HUES6 (cell line): Measurements from ENCODE around the gene ACOX2.
A peak's percentile ranks its signal among the peaks of the same experiment; 100 is the strongest.

Experiments used
- H3K27ac ChIP-seq: 2 replicates; pipeline ENCODE4 v1.7.0; 2013; ENCODE audit warnings: low read depth, mild to moderate bottlenecking, low read length, inconsistent platforms
- H3K27me3 ChIP-seq: 2 replicates; pipeline ENCODE4 v1.6.1; 2013; ENCODE audit warnings: low read length; ENCODE audit not compliant: control insufficient read depth, insufficient read depth
- H3K36me3 ChIP-seq: 2 replicates; pipeline ENCODE4 v1.6.1; 2013; ENCODE audit warnings: low read length; ENCODE audit not compliant: control insufficient read depth, insufficient read depth
- H3K4me1 ChIP-seq: 2 replicates; pipeline ENCODE4 v1.6.1; 2013; ENCODE audit warnings: low read length; ENCODE audit not compliant: control insufficient read depth, insufficient read depth
- H3K4me3 ChIP-seq: 2 replicates; pipeline ENCODE4 v1.5.1; 2013; ENCODE audit warnings: low read depth, low read length
- H3K9ac ChIP-seq: one replicate; pipeline ENCODE4 v1.6.1; 2013; ENCODE audit warnings: mild to moderate bottlenecking, low read length
- H3K9me3 ChIP-seq: 2 replicates; pipeline ENCODE4 v1.6.1; 2013; ENCODE audit warnings: low read depth, low read length; ENCODE audit not compliant: control insufficient read depth, insufficient read depth

ACOX2 gene

DNA sequence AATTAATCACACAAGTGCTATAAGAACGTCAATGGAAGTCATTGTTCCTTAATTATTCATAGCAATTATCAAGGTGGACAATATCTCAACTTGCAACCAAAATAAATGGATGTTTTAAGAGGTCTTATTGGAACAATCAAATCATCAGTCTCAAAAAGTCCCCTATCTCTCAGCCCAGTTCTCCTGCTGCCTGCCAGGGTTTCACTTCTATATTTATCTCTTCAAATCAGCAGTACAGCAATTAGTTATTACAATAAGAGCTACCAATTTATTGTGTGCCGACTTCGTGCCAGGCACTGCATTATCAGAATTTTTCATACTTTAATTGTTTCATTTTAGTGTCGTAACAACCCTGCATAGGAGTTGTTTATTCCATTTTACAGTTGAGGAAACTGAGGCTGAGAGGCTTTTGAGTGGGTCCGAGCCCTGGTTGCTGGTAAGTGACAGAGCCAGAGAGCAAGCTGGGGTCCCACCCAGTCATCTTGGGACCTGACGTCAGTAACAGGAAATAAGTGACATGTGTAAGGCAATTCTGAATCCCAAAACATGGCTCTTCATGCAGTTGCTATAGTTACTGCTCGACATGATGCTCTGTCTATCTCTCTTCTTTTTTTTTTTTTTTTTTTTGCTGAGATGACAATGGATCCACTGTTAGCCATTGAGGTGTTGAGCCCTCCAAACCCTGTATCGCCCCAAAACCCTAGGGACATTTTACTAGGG lies 53.9 kb downstream of the ACOX2 start:
- Histone ChIP-seq H3K27me3 (no peaks in the 10 kb centered on the region), H3K27ac (no peak overlapping the region), H3K4me1 (peaks cover 13% of the 10 kb centered on the region), H3K4me3 (no peak overlapping the region), H3K36me3 (no peaks in the 10 kb centered on the region), H3K9me3 (0 out of 2 replicates have a peak, but pooled peaks cover 2% of the 10 kb centered on the region), H3K9ac (no peak overlapping the region)

DNA sequence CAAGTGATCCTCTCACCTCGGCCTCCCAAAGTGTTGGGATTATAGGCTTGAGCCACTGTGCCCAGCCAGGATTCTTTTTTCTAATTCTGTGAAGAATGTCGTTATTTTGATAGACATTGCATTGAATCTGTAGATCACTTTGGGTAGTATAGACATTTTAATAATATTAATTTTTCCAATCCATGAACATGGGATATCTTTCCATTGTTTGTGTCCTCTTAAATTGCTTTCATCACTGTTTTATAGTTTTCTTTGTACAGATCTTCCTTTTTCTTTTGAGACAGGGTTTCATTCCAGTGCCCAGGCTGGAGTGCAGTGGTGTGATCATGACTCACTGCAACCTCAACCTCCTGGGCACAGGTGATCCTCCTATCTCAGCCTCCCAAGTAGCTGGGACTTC lies 56.7 kb downstream of the ACOX2 start:
- Histone ChIP-seq H3K27ac (no peak overlapping the region), H3K9me3 (0 out of 2 replicates have a peak, but pooled peaks cover 2% of the 10 kb centered on the region), H3K4me1 (peaks cover 7% of the 10 kb centered on the region), H3K4me3 (no peak overlapping the region), H3K36me3 (no peaks in the 10 kb centered on the region), H3K27me3 (no peaks in the 10 kb centered on the region), H3K9ac (no peak overlapping the region)

DNA sequence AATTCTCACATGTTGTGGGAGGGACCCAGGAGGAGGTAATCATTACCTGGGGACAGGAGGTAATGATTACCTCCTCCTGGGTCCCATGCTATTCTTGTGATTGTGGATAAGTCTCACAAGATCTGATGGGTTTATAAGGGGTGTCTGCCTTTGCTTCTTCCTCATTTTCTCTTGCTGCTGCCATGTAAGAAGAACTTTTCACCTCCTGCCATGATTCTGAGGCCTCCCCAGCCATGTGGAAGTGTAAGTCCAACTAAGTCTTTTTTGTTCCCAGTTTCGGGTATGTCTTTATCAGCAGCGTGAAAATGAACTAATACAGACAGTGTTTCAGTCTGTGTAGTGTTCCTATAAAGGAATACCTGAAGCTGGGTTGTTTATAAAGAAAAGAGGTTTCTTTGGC lies 58.2 kb downstream of the ACOX2 start:
- Histone ChIP-seq H3K36me3 (no peaks in the 10 kb centered on the region), H3K9me3 (0 out of 2 replicates have a peak, but pooled peaks cover 2% of the 10 kb centered on the region), H3K9ac (no peak overlapping the region), H3K4me3 (no peak overlapping the region), H3K4me1 (peaks cover 6% of the 10 kb centered on the region; the same call in 1 of the 2 replicates), H3K27me3 (no peaks in the 10 kb centered on the region), H3K27ac (no peak overlapping the region)

DNA sequence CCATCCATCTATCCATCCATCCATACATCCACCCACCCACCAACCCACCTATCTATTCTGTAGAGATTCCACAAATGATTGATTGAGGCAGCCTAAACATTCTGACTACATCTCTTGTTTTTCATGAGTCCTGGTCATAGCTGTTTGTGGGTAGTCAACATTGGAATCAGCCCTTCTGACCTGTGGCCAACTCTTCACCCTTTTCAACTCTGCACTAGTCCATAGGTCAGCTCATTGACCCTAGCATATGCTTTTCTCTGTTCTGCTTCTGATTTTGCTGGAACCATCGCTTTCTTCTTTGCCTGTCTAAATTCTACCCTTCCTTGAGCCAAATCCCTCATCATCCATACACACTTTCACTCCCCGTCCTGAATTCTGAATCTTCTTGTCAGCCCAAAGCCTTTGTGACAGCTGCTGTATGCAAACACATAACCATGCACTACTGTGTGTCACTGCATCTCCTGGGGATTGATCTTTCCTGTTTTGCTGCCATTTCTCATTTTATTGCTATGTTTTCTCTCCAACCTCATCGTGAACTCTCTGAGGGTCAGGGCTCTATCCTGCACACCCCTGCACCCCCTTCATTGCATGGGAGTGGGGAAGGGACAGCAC lies 61.9 kb downstream of the ACOX2 start:
- no peaks in the 10 kb centered on the region for H3K36me3 ChIP-seq
- no peaks in the 10 kb centered on the region for H3K27me3 ChIP-seq
- peaks cover 25% of the 10 kb centered on the region for H3K4me1 ChIP-seq
- H3K9me3 ChIP-seq, result 0 out of 2 replicates have a peak, but pooled peaks cover 2% of the 10 kb centered on the region
- no peak overlapping the region for H3K9ac ChIP-seq
- H3K4me3 ChIP-seq, result no peak overlapping the region
- no peak overlapping the region for H3K27ac ChIP-seq

DNA sequence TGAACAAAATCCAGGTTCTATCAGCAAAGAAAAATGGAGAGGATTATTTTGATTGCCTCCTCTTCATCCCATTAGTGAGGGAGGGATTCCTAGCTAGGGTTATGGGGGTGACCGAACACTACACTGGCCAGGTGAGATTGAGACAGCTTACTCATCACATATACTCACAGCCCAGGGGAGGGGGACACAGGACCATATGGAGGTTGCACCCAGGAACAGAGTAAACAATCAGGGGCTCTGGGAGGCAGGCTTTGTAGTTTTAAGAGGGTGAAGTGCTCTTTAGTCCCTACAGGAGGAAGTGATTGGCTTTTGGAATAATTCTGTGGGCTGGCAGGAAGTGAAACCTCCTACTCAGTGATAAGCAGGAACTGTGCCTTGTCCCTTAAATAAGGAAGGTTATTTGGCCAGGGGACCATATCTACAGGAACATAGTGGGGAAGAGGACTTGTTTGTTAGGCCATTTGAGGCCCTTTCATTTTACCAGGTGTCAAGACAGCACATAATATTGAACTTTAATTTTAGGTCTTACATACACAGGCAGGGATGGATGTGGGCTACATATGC lies 62.6 kb downstream of the ACOX2 start:
- Histone ChIP-seq H3K4me1 (peaks cover 28% of the 10 kb centered on the region), H3K27me3 (no peaks in the 10 kb centered on the region), H3K9ac (no peak overlapping the region), H3K4me3 (no peak overlapping the region), H3K36me3 (no peaks in the 10 kb centered on the region), H3K27ac (no peak overlapping the region), H3K9me3 (0 out of 2 replicates have a peak, but pooled peaks cover 2% of the 10 kb centered on the region)

DNA sequence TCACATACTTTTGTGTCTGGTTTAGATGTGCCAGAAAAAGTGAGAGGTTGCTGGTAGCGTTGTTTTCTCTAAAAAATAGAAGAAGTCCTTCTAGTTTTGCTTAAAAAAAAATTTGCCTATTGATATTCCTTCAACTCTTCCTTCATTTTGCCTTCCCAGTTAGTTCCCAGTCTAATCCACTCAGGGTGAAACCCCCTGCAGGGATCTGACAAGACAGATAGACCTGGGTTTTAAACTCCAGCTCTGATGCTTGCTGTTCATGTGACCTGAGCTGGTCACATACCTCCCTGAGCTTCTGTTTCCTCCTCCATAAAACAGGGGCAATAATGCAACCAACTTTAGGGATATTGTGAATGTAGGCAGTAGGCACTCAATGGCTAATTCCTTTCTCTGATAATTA lies 63.7 kb downstream of the ACOX2 start:
- Histone ChIP-seq H3K9me3 (no peaks in the 10 kb centered on the region), H3K4me1 (peaks cover 28% of the 10 kb centered on the region), H3K27ac (no peak overlapping the region), H3K9ac (no peak overlapping the region), H3K36me3 (no peaks in the 10 kb centered on the region), H3K27me3 (no peaks in the 10 kb centered on the region), H3K4me3 (no peak overlapping the region)

DNA sequence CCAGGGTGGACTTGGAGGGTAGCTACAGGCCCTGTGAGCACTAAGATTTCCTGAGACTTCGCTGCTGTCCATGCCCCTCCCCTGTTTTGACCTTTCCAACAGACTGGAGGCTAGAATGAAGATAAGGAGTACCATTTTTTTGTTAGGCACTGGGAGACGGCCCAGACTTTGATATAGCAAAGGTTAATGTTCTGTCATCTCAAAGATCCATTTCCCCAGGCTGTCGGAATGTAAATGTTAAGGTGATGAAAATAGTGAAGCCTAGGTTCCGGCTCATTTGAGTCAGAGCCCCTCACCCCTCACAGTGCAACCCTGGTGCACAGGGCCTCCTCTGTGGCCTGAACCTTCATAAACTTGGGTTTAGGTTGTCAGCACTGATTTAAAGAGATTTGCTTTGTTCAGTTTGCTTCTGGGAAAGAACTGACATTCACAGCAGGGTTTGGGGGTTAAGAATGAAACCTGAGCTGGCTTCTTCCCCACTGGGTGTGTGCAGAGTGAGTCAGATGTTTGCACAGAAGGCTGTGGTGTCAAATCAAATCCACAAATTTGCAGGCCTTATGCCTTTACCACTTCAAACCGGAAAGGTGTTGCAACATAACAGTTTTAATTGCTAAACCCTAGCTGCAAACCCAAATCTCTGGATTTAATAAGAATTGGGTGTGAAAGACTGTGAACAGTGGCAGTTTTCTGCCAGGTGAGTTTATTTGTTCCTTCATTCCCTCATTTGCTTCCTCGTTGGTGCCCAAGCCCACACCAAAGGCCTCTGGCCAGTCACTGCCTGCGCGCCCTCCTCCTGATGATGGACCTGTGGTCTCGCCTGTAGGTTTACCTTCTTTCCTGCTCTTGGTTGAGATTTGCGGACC lies 65.7 kb downstream of the ACOX2 start:
- Histone ChIP-seq H3K36me3 (no peaks in the 10 kb centered on the region), H3K9me3 (no peaks in the 10 kb centered on the region), H3K27me3 (no peaks in the 10 kb centered on the region), H3K27ac (no peak overlapping the region; the same call in 1 of the 2 replicates), H3K4me1 (peaks cover 30% of the 10 kb centered on the region), H3K9ac (peak overlapping the region; percentile 32), H3K4me3 (no peak overlapping the region)

DNA sequence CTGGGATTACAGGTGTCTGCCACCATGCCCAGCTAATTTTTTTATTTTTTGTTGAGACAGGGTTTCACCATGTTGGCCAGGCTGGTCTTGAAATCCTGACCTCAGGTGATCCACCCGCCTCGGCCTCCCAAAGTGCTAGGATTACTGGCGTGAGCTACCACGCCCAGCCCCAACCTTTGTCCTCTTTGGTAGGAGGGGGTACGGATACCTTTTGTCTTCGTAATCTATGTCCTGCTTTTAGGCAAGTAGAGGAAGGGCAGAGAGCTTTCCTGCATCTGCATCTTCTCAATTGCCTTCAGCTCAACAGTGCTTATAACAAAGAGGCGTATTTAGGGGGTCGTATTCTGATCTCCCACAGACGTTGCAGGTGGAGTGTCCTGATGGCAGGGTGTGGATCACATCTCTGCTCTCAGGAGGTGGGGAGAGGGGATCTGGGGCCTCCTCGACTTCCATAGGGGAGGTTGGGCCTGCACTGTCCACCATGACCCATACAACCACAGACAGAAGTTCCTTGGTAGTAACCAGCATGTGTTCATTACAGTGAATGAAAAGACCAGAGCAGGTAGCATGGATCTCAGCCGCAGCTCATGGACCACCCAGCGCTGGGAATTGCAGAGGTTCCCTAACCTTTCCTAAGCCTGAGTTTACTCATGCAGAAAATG lies 66.5 kb downstream of the ACOX2 start:
- no peak overlapping the region for H3K27ac ChIP-seq
- H3K36me3 ChIP-seq, result no peaks in the 10 kb centered on the region
- no peak overlapping the region for H3K4me3 ChIP-seq
- peak overlapping the region; percentile 32 for H3K9ac ChIP-seq
- H3K9me3 ChIP-seq, result no peaks in the 10 kb centered on the region
- peaks cover 30% of the 10 kb centered on the region for H3K4me1 ChIP-seq
- no peaks in the 10 kb centered on the region for H3K27me3 ChIP-seq

DNA sequence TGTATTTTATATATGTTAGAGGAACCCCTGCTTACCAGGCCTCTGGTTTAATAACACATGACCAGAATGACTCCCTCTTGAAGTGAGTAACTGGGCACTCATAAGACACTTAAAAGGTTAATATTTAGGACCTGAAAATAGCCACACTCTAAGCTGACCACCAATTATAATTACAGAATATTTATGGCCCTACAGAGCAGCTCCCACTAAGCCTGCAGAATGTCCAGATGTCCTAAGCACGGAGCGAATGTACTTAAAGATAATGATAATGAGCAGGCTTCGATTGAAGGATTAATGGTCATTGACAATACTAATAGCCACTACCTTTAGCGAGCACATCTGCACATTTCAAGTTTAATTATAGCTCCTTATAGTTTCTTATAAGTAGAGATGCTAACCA lies 67.9 kb downstream of the ACOX2 start:
- Histone ChIP-seq H3K27me3 (no peaks in the 10 kb centered on the region), H3K9ac (no peak overlapping the region), H3K9me3 (no peaks in the 10 kb centered on the region), H3K36me3 (no peaks in the 10 kb centered on the region), H3K4me1 (peaks cover 24% of the 10 kb centered on the region), H3K27ac (no peak overlapping the region), H3K4me3 (no peak overlapping the region)

DNA sequence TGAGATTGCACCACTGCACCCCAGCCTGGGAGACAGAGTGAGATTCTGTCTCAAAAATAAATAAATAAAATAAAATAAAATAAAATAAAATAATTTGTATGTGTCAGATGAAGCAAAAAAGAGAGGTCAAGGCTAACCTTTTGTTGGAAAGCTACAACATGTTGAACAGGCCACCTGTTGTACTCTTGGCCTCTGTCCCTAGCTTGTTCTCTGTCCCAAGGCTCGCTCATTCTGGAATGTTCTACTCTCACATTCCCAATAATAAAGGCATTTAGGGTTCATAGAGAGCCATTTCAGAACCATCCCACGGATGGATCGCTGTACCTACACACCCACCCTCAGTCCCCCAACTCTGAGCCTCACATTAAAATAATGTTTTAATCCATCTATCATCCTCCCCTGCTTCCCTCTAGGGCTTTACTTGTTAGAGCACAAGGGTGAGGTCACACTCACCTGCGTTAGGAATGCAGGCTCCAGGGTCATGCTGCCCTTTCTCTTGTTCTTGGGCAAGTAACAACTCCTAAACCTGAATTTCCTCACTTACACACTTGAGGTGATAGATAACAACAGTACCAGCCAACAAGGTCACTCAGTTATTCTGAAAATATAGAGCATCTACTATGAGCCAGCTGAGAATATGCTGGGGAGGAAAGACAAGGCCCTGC lies 70.0 kb downstream of the ACOX2 start:
- Histone ChIP-seq H3K9ac (no peak overlapping the region), H3K4me1 (peaks cover 36% of the 10 kb centered on the region), H3K27me3 (no peaks in the 10 kb centered on the region), H3K36me3 (no peaks in the 10 kb centered on the region), H3K27ac (no peak overlapping the region), H3K4me3 (no peak overlapping the region), H3K9me3 (no peaks in the 10 kb centered on the region)
